Measurements from ENCODE around the gene MARCHF10.

GRCh38 chr17:62665599-62665998 is 142.5 kb downstream of the MARCHF10 start:
- TF ChIP-seq, protein P1, sequence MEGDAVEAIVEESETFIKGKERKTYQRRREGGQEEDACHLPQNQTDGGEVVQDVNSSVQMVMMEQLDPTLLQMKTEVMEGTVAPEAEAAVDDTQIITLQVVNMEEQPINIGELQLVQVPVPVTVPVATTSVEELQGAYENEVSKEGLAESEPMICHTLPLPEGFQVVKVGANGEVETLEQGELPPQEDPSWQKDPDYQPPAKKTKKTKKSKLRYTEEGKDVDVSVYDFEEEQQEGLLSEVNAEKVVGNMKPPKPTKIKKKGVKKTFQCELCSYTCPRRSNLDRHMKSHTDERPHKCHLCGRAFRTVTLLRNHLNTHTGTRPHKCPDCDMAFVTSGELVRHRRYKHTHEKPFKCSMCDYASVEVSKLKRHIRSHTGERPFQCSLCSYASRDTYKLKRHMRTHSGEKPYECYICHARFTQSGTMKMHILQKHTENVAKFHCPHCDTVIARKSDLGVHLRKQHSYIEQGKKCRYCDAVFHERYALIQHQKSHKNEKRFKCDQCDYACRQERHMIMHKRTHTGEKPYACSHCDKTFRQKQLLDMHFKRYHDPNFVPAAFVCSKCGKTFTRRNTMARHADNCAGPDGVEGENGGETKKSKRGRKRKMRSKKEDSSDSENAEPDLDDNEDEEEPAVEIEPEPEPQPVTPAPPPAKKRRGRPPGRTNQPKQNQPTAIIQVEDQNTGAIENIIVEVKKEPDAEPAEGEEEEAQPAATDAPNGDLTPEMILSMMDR (IDR thresholded peaks at IDR 0.05): no peak
- no peak for TF ChIP-seq POLR2AphosphoS5 (IDR thresholded peaks at IDR 0.05)
- TF ChIP-seq POLR2A (IDR thresholded peaks at IDR 0.05): no peak
